ENCODE results near the gene IMPDH1. TPM values are rescaled to one million over a fixed set of nuclear protein-coding genes. Genes with fewer than 3 reads are reported as not detected.
A peak's percentile ranks its signal among the peaks of the same experiment; 100 is the strongest.

The IMPDH1 gene
- total RNA-seq, 2 experiments from 2014 or later: 26.5 to 27.0 TPM

DNA sequence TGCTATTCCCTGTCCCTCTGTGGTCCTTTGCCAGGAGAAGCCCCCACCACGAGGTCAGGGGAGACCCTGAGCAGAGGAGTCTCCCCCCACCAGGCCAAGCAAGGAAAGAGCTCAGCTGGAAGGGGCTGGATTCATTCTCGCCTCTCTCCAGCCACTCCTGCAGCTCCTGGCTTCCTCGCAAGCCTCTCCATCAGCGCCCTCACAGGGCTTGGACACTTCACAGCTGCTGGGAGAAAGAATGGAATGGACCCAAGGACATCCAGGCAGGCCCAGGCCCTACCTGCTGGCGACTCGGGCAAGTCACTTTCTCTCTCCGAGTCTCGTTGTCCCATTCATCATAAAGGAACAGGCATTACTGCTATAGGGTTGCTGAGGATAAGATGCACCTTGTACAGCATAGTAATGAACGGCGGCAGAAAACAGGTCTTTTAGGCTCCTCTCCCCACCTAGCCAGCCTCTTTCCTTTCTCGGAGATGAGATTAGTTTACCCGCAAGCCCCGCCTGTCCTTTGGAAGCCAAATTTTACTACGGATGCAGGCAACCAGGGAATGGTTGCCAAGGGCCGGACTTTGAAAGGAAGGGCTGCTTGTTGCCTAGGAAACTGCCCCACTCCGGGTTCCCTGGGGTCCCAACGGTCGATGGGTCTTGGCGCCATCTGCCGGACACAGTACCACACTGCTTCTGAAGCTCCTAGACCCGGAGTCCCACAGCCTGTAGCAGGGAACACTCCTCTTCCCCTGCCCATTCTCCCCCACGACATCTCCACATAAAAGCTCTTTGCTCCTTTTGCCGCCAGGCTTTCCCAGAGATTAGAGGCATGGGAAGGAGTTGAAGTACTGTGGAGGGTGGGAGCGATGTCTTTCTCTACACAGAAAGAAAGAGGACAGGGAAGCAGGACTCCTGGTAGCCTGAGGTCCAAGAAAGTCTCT, 22.3 kb downstream of the IMPDH1 start:
- CTCF ChIA-PET: interaction anchor here (0.6 to 4.1 kb wide), 18 partner anchors 10 to 74 kb away, joined by 3 to 35 read pairs (median 4); partner anchors contain the start of genes HILPDA, IMPDH1 and RBM28
- intact Hi-C loops (cut with DNase I, micrococcal nuclease): loop anchor here (1.0 to 5.0 kb wide), 2 partner anchors 40 to 680 kb away; no protein-coding TSS in a partner anchor
- DNase-seq (peak; percentile 42 to 80 (median 58)), ATAC-seq (ENCODE audit: poor library complexity) (peak; percentile 93)
- no peak overlapping the region for H3K4me3 Mint-ChIP-seq
- H3K4me1 Mint-ChIP-seq (ENCODE audit: low read depth): no peaks in the 10 kb centered on the region
- no peak overlapping the region for H3K4me3 ChIP-seq (ENCODE audit: low read length)
- no peaks in the 10 kb centered on the region for H3K36me3 Mint-ChIP-seq (ENCODE audit: low read depth)
- H3K36me3 ChIP-seq (ENCODE audit: insufficient read depth, low read length): peaks cover 4% of the 10 kb centered on the region
- H3K27me3 Mint-ChIP-seq: no peaks in the 10 kb centered on the region
- H3K27me3 ChIP-seq (ENCODE audit: control insufficient read depth in 1 of 2, insufficient read depth in 2 of 2, low read length in 2 of 2): peaks cover 0 to 5% of the 10 kb centered on the region in 2 experiments
- no peak overlapping the region for H3K27ac ChIP-seq (ENCODE audit: low read depth in 1 of 2, low read length in 2 of 2)
- H3K9me3 Mint-ChIP-seq: no peaks in the 10 kb centered on the region
- H3K4me1 ChIP-seq (ENCODE audit: insufficient read depth, low read length): peaks cover 5% of the 10 kb centered on the region
- H3K9me3 ChIP-seq (ENCODE audit: control insufficient read depth in 1 of 2, insufficient read depth in 1 of 2, low read length in 2 of 2): no peaks in the 10 kb centered on the region
- no peak overlapping the region for H3K27ac Mint-ChIP-seq
- POLR2A ChIA-PET: interaction anchor here (0.6 to 1.6 kb wide), 4 partner anchors 11 to 42 kb away, joined by 3 to 14 read pairs (median 4); no protein-coding TSS in a partner anchor
- TF ChIP-seq, protein P1, sequence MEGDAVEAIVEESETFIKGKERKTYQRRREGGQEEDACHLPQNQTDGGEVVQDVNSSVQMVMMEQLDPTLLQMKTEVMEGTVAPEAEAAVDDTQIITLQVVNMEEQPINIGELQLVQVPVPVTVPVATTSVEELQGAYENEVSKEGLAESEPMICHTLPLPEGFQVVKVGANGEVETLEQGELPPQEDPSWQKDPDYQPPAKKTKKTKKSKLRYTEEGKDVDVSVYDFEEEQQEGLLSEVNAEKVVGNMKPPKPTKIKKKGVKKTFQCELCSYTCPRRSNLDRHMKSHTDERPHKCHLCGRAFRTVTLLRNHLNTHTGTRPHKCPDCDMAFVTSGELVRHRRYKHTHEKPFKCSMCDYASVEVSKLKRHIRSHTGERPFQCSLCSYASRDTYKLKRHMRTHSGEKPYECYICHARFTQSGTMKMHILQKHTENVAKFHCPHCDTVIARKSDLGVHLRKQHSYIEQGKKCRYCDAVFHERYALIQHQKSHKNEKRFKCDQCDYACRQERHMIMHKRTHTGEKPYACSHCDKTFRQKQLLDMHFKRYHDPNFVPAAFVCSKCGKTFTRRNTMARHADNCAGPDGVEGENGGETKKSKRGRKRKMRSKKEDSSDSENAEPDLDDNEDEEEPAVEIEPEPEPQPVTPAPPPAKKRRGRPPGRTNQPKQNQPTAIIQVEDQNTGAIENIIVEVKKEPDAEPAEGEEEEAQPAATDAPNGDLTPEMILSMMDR (IDR thresholded peaks at IDR 0.05): peak; percentile 82

DNA sequence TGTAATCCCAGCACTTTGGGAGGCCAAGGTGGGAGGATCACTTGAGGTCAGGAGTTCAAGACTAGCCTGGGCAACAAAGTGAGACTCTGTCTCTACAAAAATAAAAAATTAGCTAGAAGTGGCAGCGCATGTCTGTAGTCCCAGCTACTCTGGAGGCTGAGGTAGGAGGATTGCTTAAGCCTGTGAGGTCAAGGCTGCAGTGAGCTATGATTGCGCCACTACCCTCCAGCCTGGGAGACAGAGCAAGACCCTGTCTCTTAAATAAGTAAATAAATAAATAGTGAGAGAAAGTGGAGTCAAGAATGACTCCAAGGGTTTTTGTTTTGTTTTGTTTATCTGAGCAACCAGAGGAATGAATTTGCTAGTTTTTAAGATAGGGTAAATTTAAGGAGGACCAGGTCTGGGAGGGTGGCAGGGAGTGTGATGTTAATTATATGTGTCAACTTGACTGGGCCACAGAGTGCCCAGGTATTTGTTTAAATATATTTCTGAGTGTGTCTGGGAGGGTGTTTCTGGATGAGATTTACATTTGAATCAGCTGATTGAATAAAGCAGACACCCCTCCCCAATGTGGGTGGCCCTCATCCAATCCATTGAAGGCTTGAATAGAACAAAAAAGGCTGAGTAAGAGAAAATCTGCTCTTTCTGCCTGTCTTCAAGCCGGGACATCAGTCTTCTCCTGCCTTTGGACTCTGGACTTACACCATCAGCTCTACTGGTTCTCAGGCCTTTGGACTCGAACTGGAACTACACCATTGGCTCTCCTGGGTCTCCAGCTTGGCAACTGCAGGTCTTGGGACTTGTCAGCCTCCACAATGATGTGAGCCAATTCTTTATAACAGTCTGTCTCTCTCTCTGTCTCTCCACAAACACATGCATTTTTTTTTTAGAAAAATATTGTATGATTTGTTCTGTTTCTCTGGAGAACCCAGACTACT, 23.5 kb downstream of the IMPDH1 start:
- ChIA-PET CTCF (interaction anchor here (2.1 to 4.1 kb wide), 3 partner anchors 28 to 40 kb away, joined by 10 to 35 read pairs (median 14); no protein-coding TSS in a partner anchor), POLR2A (interaction anchor here (1.4 to 1.6 kb wide), 2 partner anchors 10 to 38 kb away, joined by 3 to 14 read pairs; no protein-coding TSS in a partner anchor)
- ATAC-seq (ENCODE audit: poor library complexity) (no peak), DNase-seq (peak in 1 of 14 experiments; percentile 1)
- Histone ChIP-seq H3K27me3 (ENCODE audit: control insufficient read depth in 1 of 2, insufficient read depth in 2 of 2, low read length in 2 of 2) (peaks cover 0 to 5% of the 10 kb centered on the region in 2 experiments), H3K4me1 (ENCODE audit: insufficient read depth, low read length) (peaks cover 7% of the 10 kb centered on the region), H3K4me3 (ENCODE audit: low read length) (no peak overlapping the region), H3K9me3 (ENCODE audit: control insufficient read depth in 1 of 2, insufficient read depth in 1 of 2, low read length in 2 of 2) (no peaks in the 10 kb centered on the region), H3K27ac (ENCODE audit: low read depth in 1 of 2, low read length in 2 of 2) (no peak overlapping the region), H3K36me3 (ENCODE audit: insufficient read depth, low read length) (no peaks in the 10 kb centered on the region)
- no peaks in the 10 kb centered on the region for H3K27me3 Mint-ChIP-seq
- H3K36me3 Mint-ChIP-seq (ENCODE audit: low read depth): no peaks in the 10 kb centered on the region
- TF ChIP-seq, protein P1 (IDR thresholded peaks at IDR 0.05): no peak
- no peak overlapping the region for H3K27ac Mint-ChIP-seq
- H3K4me1 Mint-ChIP-seq (ENCODE audit: low read depth): no peaks in the 10 kb centered on the region
- intact Hi-C loops (cut with DNase I, micrococcal nuclease): loop anchor here in 1 of 2 experiments (5.0 kb wide), 1 partner anchor 679 kb away; no protein-coding TSS in a partner anchor
- no peak overlapping the region for H3K4me3 Mint-ChIP-seq
- H3K9me3 Mint-ChIP-seq: no peaks in the 10 kb centered on the region

DNA sequence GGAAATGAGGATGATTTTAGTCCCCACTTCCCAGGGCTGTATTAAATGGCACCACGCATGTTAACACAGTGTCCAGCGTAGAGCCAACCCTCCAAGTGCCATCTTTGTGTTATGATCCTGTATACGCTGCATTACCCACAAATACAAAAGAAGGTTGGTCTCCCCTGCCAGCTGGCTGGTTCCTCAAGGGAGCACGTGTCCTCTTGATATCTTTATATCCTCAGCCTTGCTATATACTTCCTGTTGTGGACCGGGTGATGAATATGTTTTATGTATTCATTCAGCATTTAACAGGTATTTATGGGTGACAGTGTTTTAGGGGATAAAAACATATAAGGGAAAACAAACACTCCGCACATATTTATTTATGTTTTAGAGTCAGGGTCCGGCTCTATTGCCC, 25.1 kb downstream of the IMPDH1 start:
- ChIA-PET CTCF (interaction anchor here (1.2 kb wide), 1 partner anchor 37 kb away, joined by 3 read pairs; no protein-coding TSS in a partner anchor), POLR2A (no interaction called here)
- Histone ChIP-seq H3K27me3 (ENCODE audit: control insufficient read depth in 1 of 2, insufficient read depth in 2 of 2, low read length in 2 of 2) (peaks cover 0 to 5% of the 10 kb centered on the region in 2 experiments), H3K4me1 (ENCODE audit: insufficient read depth, low read length) (peaks cover 10% of the 10 kb centered on the region), H3K36me3 (ENCODE audit: insufficient read depth, low read length) (no peaks in the 10 kb centered on the region), H3K9me3 (ENCODE audit: control insufficient read depth in 1 of 2, insufficient read depth in 1 of 2, low read length in 2 of 2) (no peaks in the 10 kb centered on the region), H3K4me3 (ENCODE audit: low read length) (no peak overlapping the region), H3K27ac (ENCODE audit: low read depth in 1 of 2, low read length in 2 of 2) (no peak overlapping the region)
- intact Hi-C loops (cut with DNase I, micrococcal nuclease): loop anchor here in 1 of 2 experiments (5.0 kb wide), 2 partner anchors 677 to 718 kb away; no protein-coding TSS in a partner anchor
- Mint-ChIP-seq H3K27me3 (no peaks in the 10 kb centered on the region), H3K36me3 (ENCODE audit: low read depth) (no peaks in the 10 kb centered on the region), H3K27ac (no peak overlapping the region), H3K9me3 (no peaks in the 10 kb centered on the region), H3K4me3 (no peak overlapping the region), H3K4me1 (ENCODE audit: low read depth) (no peaks in the 10 kb centered on the region)
- no peak for ATAC-seq (ENCODE audit: poor library complexity)
- DNase-seq: no peak
- TF ChIP-seq, protein P1 (IDR thresholded peaks at IDR 0.05): no peak
